K562 (cell line): ENCODE data around the gene METTL14. TPM values are rescaled to one million over a fixed set of nuclear protein-coding genes. Genes with fewer than 3 reads are reported as not detected.

Experiments
- DNMT1 ChIP-seq: fragments of 450-650 bp; IDR thresholded peaks from 2 replicates; pipeline ENCODE4 v1.6.1; 2016; ENCODE audit warnings: antibody characterized with exemption, mild to moderate bottlenecking
- EWSR1 ChIP-seq: fragments of 450-650 bp; IDR thresholded peaks from 2 replicates; pipeline ENCODE4 v1.6.1; 2018; ENCODE audit warnings: borderline replicate concordance, mild to moderate bottlenecking, low read depth, moderate library complexity; ENCODE audit not compliant: partially characterized antibody
- HCFC1 ChIP-seq: IDR thresholded peaks from 2 replicates; pipeline ENCODE4 v1.6.1; 2012; ENCODE audit warnings: low read depth, low read length, improper control_type of control experiment
- HSF4 ChIP-seq: fragments of 250-450 bp; sonication (Bioruptor Pico); IDR thresholded peaks from 2 replicates; pipeline ENCODE4 v2.1.2; 2022; ENCODE audit warnings: mild to moderate bottlenecking, moderate library complexity, borderline replicate concordance
- KLF13 ChIP-seq: fragments of 450-650 bp; IDR thresholded peaks from 2 replicates; pipeline ENCODE4 v1.6.1; 2016; ENCODE audit warnings: missing genetic modification characterization, low read depth, mild to moderate bottlenecking, missing compliant biosample characterization, moderate library complexity, borderline replicate concordance
- PTBP1 ChIP-seq: fragments of 200-400 bp; formaldehyde crosslinking; IDR thresholded peaks from 2 replicates; pipeline ENCODE4 v1.6.1; 2017; ENCODE audit warnings: low read depth, low read length
- SAFB2 ChIP-seq: fragments of 200-400 bp; formaldehyde crosslinking; IDR thresholded peaks from 2 replicates; pipeline ENCODE4 v1.6.1; 2018; ENCODE audit warnings: borderline replicate concordance, low read length, low read depth, moderate library complexity; ENCODE audit not compliant: severe bottlenecking
- SMAD3 ChIP-seq: fragments of 450-650 bp; formaldehyde crosslinking; conservative IDR thresholded peaks from 2 replicates; pipeline ENCODE4 v1.4.0; 2020; ENCODE audit warnings: mild to moderate bottlenecking
- SREBF1 ChIP-seq: fragments of 150-350 bp; IDR thresholded peaks from 2 replicates; pipeline ENCODE4 v1.6.1; 2014; ENCODE audit warnings: antibody characterized with exemption, low read depth, low read length, borderline replicate concordance
- TRIM24 ChIP-seq, 2 experiments: fragments of 450-650 bp; IDR thresholded peaks; 2 replicates each; pipeline ENCODE4 v1.6.1; 2016
- YBX1 ChIP-seq: fragments of 450-650 bp; IDR thresholded peaks from 2 replicates; pipeline ENCODE4 v1.7.1; 2016; ENCODE audit warnings: mild to moderate bottlenecking
- ZNF3 ChIP-seq: fragments of 250-450 bp; sonication (Bioruptor Pico); IDR thresholded peaks from 2 replicates; pipeline ENCODE4 v1.5.0; 2021; ENCODE audit warnings: mild to moderate bottlenecking, moderate library complexity
- ZNF57 ChIP-seq: fragments of 450-650 bp; formaldehyde crosslinking; IDR thresholded peaks from 2 replicates; pipeline ENCODE4 v1.4.0; 2020; ENCODE audit warnings: mild to moderate bottlenecking, moderate library complexity
- polyA plus RNA-seq, 8 experiments: library from polyadenylated mRNA; depleted of rRNA in 4 of 8; stranded (reverse) in 5 of 8; unstranded in 3 of 8; fragments of >200 nt; fragmentation: Nextera tagmentation in 2 of 8; fragmentation: Illumina TruSeq in 1 of 8; extraction: Ambion mirVana in 2 of 8; extraction: Trizol in 1 of 8; gene quantifications; 2 replicates each; pipeline versions ENCODE4 v1.2.1 to v1.2.3, GENCODE V29; 2011 to 2014; ENCODE audit warnings: inconsistent platforms in 1 of 8, missing spikeins in 1 of 8
- total RNA-seq, 7 experiments: library from RNA; depleted of rRNA in 6 of 7; stranded (reverse); fragments of >200 nt in 6 of 7; fragmentation: Illumina TruSeq in 2 of 7; extraction: Trizol in 2 of 7; gene quantifications; 2 replicates each; pipeline versions ENCODE4 v1.2.1 to v1.2.3, GENCODE V29; 2011 to 2021; ENCODE audit warnings: low replicate concordance in 1 of 7
- TF ChIP-seq, protein P1 (sequence below): fragments of 250-450 bp; sonication (Bioruptor Pico); IDR thresholded peaks from 2 replicates; pipeline ENCODE4 v1.4.0; 2020; ENCODE audit warnings: mild to moderate bottlenecking, moderate library complexity
- TF ChIP-seq, protein P2 (sequence below): fragments of 250-450 bp; sonication (Bioruptor Pico); IDR thresholded peaks from 2 replicates; pipeline ENCODE4 v1.8.0; 2021; ENCODE audit warnings: mild to moderate bottlenecking, moderate library complexity
- TF ChIP-seq, protein P3 (sequence below): fragments of 250-450 bp; sonication (Bioruptor Pico); IDR thresholded peaks from 2 replicates; pipeline ENCODE4 v1.8.0; 2022; ENCODE audit warnings: inconsistent platforms
- TF ChIP-seq, protein P4 (sequence below), 3 experiments: fragments of 200-800 bp in 1 of 3; sonication (Bioruptor generic) in 1 of 3; sonication (generic) in 1 of 3; formaldehyde crosslinking in 1 of 3; IDR thresholded peaks; 2 replicates each; pipeline versions ENCODE4 v1.6.1 to v1.8.0; 2016 to 2022; ENCODE audit warnings: mild to moderate bottlenecking in 2 of 3, missing compliant biosample characterization in 2 of 3, missing genetic modification characterization in 2 of 3, missing genetic modification reagents in 1 of 3
- TF ChIP-seq, protein P5 (sequence below), 2 experiments: fragments of 450-650 bp; IDR thresholded peaks; 2 replicates each; pipeline ENCODE4 v1.6.1; 2016

Gene METTL14
- total and polyA plus RNA-seq, 9 of the 15 experiments (the other 6 are each of a cell fraction or from before 2014, with no cell fraction given), result 16.7 to 42.4 (median 27.7) TPM

DNA sequence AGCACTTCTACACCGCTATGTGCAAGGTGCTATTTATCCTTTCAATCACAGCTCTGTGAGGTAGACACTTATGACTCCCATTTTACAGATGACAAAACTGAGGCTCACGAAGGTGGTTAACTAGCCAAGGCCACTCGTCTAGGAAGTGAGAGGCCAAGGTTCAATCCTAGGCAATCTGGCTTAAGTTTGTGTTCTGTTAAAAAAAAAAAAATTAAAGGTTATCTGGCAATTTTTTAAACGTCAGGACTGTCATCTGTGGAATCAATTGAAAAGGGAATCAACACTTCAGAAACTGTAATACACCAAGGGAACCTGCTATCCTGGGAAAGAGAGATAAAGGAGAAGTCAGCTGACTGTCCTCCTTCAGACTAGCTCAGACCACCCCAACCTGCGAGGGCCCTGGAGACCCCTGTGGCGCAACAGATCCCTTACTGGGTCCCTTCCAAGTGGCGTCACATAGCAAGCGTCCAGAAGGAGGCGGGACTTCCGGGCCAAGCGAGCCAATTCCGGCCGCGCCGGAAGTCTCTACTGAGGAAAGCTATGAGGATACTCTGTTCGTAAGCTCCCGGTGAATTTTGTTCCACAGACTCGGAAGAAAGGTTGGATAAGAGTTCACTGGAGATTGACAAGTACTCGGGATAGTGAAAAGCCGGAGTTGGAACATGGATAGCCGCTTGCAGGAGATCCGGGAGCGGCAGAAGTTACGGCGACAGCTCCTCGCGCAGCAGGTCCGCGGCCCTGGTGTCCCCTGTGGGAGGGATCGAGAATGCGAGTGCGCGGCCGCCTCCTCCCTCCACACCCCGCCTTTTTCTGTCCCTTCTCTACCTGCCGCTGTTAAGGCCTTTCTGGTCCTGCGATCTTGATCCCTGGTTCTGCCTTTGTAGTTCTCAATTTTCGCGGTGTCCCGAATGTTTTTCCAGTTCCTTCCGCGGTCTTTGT lies at the start of gene METTL14 (continued):
- TF ChIP-seq, protein P1, sequence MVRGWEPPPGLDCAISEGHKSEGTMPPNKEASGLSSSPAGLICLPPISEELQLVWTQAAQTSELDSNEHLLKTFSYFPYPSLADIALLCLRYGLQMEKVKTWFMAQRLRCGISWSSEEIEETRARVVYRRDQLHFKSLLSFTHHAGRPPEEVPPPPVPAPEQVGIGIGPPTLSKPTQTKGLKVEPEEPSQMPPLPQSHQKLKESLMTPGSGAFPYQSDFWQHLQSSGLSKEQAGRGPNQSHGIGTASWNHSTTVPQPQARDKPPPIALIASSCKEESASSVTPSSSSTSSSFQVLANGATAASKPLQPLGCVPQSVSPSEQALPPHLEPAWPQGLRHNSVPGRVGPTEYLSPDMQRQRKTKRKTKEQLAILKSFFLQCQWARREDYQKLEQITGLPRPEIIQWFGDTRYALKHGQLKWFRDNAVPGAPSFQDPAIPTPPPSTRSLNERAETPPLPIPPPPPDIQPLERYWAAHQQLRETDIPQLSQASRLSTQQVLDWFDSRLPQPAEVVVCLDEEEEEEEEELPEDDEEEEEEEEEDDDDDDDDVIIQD (CRISPR knock-in tag), result no peak
- no peak for TF ChIP-seq EWSR1
- peak; percentile 75 for TF ChIP-seq HCFC1
- no peak for TF ChIP-seq YBX1
- TF ChIP-seq TRIM24 (IDR thresholded peaks at IDR 0.05), result no peak; a peak in 1 of 4 replicates
- TF ChIP-seq PTBP1, result 0 out of 2 replicates have a peak, but pooled peaks have one; percentile 74
- no peak for TF ChIP-seq HSF4 (CRISPR knock-in tag)
- TF ChIP-seq, protein P2, sequence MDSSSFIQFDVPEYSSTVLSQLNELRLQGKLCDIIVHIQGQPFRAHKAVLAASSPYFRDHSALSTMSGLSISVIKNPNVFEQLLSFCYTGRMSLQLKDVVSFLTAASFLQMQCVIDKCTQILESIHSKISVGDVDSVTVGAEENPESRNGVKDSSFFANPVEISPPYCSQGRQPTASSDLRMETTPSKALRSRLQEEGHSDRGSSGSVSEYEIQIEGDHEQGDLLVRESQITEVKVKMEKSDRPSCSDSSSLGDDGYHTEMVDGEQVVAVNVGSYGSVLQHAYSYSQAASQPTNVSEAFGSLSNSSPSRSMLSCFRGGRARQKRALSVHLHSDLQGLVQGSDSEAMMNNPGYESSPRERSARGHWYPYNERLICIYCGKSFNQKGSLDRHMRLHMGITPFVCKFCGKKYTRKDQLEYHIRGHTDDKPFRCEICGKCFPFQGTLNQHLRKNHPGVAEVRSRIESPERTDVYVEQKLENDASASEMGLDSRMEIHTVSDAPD (CRISPR knock-in tag), result no peak
- TF ChIP-seq DNMT1, result no peak
- TF ChIP-seq, protein P3, sequence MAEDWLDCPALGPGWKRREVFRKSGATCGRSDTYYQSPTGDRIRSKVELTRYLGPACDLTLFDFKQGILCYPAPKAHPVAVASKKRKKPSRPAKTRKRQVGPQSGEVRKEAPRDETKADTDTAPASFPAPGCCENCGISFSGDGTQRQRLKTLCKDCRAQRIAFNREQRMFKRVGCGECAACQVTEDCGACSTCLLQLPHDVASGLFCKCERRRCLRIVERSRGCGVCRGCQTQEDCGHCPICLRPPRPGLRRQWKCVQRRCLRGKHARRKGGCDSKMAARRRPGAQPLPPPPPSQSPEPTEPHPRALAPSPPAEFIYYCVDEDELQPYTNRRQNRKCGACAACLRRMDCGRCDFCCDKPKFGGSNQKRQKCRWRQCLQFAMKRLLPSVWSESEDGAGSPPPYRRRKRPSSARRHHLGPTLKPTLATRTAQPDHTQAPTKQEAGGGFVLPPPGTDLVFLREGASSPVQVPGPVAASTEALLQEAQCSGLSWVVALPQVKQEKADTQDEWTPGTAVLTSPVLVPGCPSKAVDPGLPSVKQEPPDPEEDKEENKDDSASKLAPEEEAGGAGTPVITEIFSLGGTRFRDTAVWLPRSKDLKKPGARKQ, result no peak
- TF ChIP-seq SREBF1, result no peak
- TF ChIP-seq, protein P4, sequence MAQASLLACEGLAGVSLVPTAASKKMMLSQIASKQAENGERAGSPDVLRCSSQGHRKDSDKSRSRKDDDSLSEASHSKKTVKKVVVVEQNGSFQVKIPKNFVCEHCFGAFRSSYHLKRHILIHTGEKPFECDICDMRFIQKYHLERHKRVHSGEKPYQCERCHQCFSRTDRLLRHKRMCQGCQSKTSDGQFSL (CRISPR knock-in tag; IDR thresholded peaks at IDR 0.05), result no peak
- TF ChIP-seq, protein P4 (tag; IDR thresholded peaks at IDR 0.05), result no peak
- TF ChIP-seq SAFB2, result no peak
- no peak for TF ChIP-seq ZNF57 (CRISPR knock-in tag)
- TF ChIP-seq, protein P5, sequence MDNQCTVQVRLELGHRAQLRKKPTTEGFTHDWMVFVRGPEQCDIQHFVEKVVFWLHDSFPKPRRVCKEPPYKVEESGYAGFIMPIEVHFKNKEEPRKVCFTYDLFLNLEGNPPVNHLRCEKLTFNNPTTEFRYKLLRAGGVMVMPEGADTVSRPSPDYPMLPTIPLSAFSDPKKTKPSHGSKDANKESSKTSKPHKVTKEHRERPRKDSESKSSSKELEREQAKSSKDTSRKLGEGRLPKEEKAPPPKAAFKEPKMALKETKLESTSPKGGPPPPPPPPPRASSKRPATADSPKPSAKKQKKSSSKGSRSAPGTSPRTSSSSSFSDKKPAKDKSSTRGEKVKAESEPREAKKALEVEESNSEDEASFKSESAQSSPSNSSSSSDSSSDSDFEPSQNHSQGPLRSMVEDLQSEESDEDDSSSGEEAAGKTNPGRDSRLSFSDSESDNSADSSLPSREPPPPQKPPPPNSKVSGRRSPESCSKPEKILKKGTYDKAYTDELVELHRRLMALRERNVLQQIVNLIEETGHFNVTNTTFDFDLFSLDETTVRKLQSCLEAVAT (IDR thresholded peaks at IDR 0.05), result no peak
- no peak for TF ChIP-seq SMAD3
- no peak for TF ChIP-seq ZNF3 (CRISPR knock-in tag)
- TF ChIP-seq KLF13, result no peak
